Lung (tissue), 12 donors: Measurements from ENCODE around the gene SLC6A9. TPM values are rescaled to one million over a fixed set of nuclear protein-coding genes. Genes with fewer than 3 reads are reported as not detected.

Source experiments
- ATAC-seq: fragments of 200-7000 bp; cut with Tn5 transposase; one replicate; pipeline ENCODE4 v1.9.1; 2020; ENCODE audit warnings: moderate number of reproducible peaks; ENCODE audit not compliant: insufficient read depth, low FRiP score
- DNase-seq, 3 donors: peaks; one replicate each; pipeline ENCODE4 v3.0.0-alpha.2; 2013 to 2017
- H3K27ac ChIP-seq, 2 donors: one replicate each; pipeline ENCODE4 v1.5.1; 2013; ENCODE audit warnings: mild to moderate bottlenecking in 2 of 2, moderate library complexity in 2 of 2, control low read depth in 1 of 2, inconsistent platforms in 1 of 2, low read depth in 1 of 2, low read length in 1 of 2
- H3K27me3 ChIP-seq, 3 donors: one replicate each; pipeline ENCODE4 v1.5.1; 2013; ENCODE audit warnings: low read length in 2 of 3; ENCODE audit not compliant: control insufficient read depth in 3 of 3, insufficient read depth in 3 of 3
- H3K36me3 ChIP-seq, 4 donors: one replicate each; pipeline ENCODE4 v1.5.1; 2013; ENCODE audit warnings: low read length in 4 of 4, mild to moderate bottlenecking in 1 of 4, moderate library complexity in 1 of 4; ENCODE audit not compliant: control insufficient read depth in 4 of 4, insufficient read depth in 4 of 4
- H3K4me1 ChIP-seq, 5 donors: one replicate each; pipeline ENCODE4 v1.5.1; 2013; ENCODE audit warnings: low read length in 5 of 5, mild to moderate bottlenecking in 2 of 5, moderate library complexity in 1 of 5; ENCODE audit not compliant: control insufficient read depth in 5 of 5, insufficient read depth in 5 of 5
- H3K4me3 ChIP-seq: one replicate; pipeline ENCODE4 v1.5.1; 2013; ENCODE audit warnings: mild to moderate bottlenecking, control low read depth, moderate library complexity
- H3K9ac ChIP-seq, 2 donors: one replicate each; pipeline ENCODE4 v1.5.1; 2013; ENCODE audit warnings: low read length in 2 of 2, control low read depth in 1 of 2; ENCODE audit not compliant: insufficient read depth in 1 of 2
- H3K9me3 ChIP-seq, 4 donors: one replicate each; pipeline ENCODE4 v1.5.1; 2013; ENCODE audit warnings: low read length in 3 of 4, mild to moderate bottlenecking in 1 of 4, moderate library complexity in 1 of 4; ENCODE audit not compliant: control insufficient read depth in 4 of 4, insufficient read depth in 3 of 4
- WGBS, 2 donors: extraction: QIAGEN DNeasy Blood & Tissue Kit; methylation state at CpG; one replicate each; pipeline ENCODE4 v1.1.7; 2013; 5-methylcytosine and 5-hydroxymethylcytosine counted together
- polyA plus RNA-seq, 2 donors: library from polyadenylated mRNA; stranded (reverse); fragments of 200-250 nt; gene quantifications; one replicate each; pipeline ENCODE4 v1.2.1, GENCODE V29; 2013
- total RNA-seq, 2 donors: library from RNA; depleted of rRNA in 1 of 2; stranded (reverse); fragments of >200 nt in 1 of 2; gene quantifications; one replicate each; pipeline ENCODE4 v1.2.1, GENCODE V29; 2014 to 2021
- TF ChIP-seq, protein P1 (sequence below): IDR thresholded peaks from 2 replicates; pipeline ENCODE4 v1.5.1; 2012; ENCODE audit warnings: mild to moderate bottlenecking; ENCODE audit errors: control extremely low read depth, extremely low read depth
- donor health status: control.
- donor health status: control.
- donor health status: Bipolar disorder and iron deficiency.
- donor health status: healthy.
- donor health status: DM: yes; HTN: yes; CAD: no.

SLC6A9 gene
- total and polyA plus RNA-seq, 4 donors: 8.7 to 29.9 (median 9.4) TPM

DNA sequence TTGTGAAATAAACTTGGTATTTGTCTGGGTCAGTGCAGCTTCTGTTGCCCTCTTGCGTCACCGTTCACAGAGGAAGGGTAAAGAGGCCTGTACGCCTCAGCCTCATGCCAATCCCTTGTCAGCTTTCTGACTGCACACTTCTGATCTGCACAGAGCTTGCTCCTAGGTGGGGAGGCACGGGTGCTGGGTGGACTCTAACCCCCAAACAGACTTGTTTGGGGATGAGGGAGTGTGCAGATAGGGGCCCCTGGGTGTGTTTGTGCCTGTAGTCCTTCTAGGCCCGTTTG, 53.1 kb downstream of the SLC6A9 start:
- no peaks in the 10 kb centered on the region for H3K27me3 ChIP-seq
- no peaks in the 10 kb centered on the region for H3K9me3 ChIP-seq
- H3K9ac ChIP-seq: no peak overlapping the region
- 53 to 68% methylated on average over 5 of the region's 5 CpGs for WGBS, 2 donors
- H3K36me3 ChIP-seq: peaks cover 0 to 17% (median 13%) of the 10 kb centered on the region in 4 donors
- TF ChIP-seq, protein P1, sequence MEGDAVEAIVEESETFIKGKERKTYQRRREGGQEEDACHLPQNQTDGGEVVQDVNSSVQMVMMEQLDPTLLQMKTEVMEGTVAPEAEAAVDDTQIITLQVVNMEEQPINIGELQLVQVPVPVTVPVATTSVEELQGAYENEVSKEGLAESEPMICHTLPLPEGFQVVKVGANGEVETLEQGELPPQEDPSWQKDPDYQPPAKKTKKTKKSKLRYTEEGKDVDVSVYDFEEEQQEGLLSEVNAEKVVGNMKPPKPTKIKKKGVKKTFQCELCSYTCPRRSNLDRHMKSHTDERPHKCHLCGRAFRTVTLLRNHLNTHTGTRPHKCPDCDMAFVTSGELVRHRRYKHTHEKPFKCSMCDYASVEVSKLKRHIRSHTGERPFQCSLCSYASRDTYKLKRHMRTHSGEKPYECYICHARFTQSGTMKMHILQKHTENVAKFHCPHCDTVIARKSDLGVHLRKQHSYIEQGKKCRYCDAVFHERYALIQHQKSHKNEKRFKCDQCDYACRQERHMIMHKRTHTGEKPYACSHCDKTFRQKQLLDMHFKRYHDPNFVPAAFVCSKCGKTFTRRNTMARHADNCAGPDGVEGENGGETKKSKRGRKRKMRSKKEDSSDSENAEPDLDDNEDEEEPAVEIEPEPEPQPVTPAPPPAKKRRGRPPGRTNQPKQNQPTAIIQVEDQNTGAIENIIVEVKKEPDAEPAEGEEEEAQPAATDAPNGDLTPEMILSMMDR: no peak
- H3K27ac ChIP-seq: no peak overlapping the region
- DNase-seq: no peak
- H3K4me1 ChIP-seq: peaks cover 0 to 37% (median 19%) of the 10 kb centered on the region in 5 donors
- no peak for ATAC-seq
- no peak overlapping the region for H3K4me3 ChIP-seq

DNA sequence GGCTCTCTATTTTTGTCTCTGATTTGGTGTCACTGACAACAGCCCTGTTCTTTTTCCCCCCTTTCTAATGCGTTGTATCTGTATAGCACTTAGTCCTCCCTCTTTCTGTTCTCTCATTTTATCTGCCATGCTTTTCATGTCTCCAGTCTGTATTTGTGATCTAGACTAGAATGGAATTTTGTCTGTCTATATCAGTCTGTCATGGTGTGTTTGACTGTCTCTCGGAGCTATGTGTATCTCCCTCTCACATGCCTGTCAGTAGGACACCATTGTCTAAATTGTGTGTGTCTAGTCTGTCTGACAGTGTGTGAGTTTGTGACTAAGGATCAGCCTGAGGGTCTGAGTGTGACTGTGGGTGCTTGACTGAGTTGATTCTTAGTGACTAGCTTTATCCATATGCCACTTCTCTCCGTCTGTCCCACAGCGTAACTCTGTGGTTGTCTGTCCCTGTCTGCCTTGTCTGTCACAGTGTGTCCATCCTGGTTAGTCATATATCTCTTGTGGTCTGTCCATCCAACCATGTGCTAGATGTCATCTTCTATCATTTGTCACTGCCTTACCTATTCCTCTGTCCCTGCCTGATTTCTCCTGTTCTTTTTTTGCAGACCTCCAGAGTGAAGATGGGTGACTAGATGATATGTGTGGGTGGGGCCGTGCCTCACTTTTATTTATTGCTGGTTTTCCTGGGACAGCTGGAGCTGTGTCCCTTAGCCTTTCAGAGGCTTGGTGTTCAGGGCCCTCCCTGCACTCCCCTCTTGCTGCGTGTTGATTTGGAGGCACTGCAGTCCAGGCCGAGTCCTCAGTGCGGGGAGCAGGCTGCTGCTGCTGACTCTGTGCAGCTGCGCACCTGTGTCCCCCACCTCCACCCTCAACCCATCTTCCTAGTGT, 53.6 kb downstream of the SLC6A9 start:
- no peak overlapping the region for H3K9ac ChIP-seq
- ATAC-seq (no peak), DNase-seq (no peak)
- no peaks in the 10 kb centered on the region for H3K27me3 ChIP-seq
- H3K4me1 ChIP-seq: peaks cover 0 to 37% (median 19%) of the 10 kb centered on the region in 5 donors
- 83 to 86% methylated on average over 9 of the region's 9 CpGs for WGBS, 2 donors
- no peaks in the 10 kb centered on the region for H3K9me3 ChIP-seq
- no peak overlapping the region for H3K27ac ChIP-seq
- no peak overlapping the region for H3K4me3 ChIP-seq
- TF ChIP-seq, protein P1: no peak
- H3K36me3 ChIP-seq: peaks cover 0 to 16% (median 13%) of the 10 kb centered on the region in 4 donors

DNA sequence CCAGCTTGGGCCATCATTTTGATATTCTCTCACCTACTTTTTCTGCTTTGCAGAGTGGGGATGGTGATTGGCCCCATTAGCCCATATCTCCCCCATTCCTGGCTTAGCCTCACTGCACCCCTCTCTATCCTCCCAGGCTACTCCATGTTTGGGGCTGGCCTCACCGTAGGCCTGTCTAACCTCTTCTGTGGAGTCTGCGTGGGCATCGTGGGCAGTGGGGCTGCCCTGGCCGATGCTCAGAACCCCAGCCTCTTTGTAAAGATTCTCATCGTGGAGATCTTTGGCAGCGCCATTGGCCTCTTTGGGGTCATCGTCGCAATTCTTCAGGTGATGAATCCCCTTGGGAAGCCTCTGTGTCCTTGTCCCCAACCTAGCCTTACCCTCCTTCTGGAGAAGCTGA, 54.4 kb downstream of the SLC6A9 start:
- ATAC-seq (no peak), DNase-seq (no peak)
- Histone ChIP-seq H3K27ac (no peak overlapping the region), H3K36me3 (peaks cover 0 to 21% (median 14%) of the 10 kb centered on the region in 4 donors), H3K9ac (no peak overlapping the region), H3K27me3 (no peaks in the 10 kb centered on the region), H3K9me3 (no peaks in the 10 kb centered on the region), H3K4me1 (peaks cover 0 to 37% (median 19%) of the 10 kb centered on the region in 5 donors), H3K4me3 (no peak overlapping the region)
- TF ChIP-seq, protein P1: no peak
- WGBS, 2 donors: 93 to 95% methylated on average over 8 of the region's 8 CpGs
